Liver (tissue), 9 donors: Measurements from ENCODE around the gene APOC1. TPM values are rescaled to one million over a fixed set of nuclear protein-coding genes. Genes with fewer than 3 reads are reported as not detected.

Source experiments
- DNase-seq: peaks from one replicate; pipeline ENCODE4 v3.0.0-alpha.2; 2017; ENCODE audit warnings: low spot score
- H3K27ac ChIP-seq, 2 donors: one replicate each; pipeline ENCODE4 v1.7.0; 2013; ENCODE audit warnings: inconsistent platforms in 2 of 2, low read length in 2 of 2, control low read depth in 1 of 2, low read depth in 1 of 2, mild to moderate bottlenecking in 1 of 2
- H3K27me3 ChIP-seq, 4 donors: one replicate each; pipeline versions ENCODE4 v1.6.1 to v1.7.0; 2013; ENCODE audit warnings: low read length in 3 of 4, inconsistent platforms in 1 of 4, mild to moderate bottlenecking in 1 of 4, moderate library complexity in 1 of 4; ENCODE audit not compliant: control insufficient read depth in 4 of 4, insufficient read depth in 4 of 4
- H3K36me3 ChIP-seq, 4 donors: one replicate each; pipeline versions ENCODE4 v1.6.1 to v1.7.0; 2013; ENCODE audit warnings: low read length in 3 of 4, mild to moderate bottlenecking in 3 of 4, low read depth in 1 of 4, moderate library complexity in 1 of 4; ENCODE audit not compliant: control insufficient read depth in 4 of 4, insufficient read depth in 3 of 4
- H3K4me1 ChIP-seq, 4 donors: one replicate each; pipeline versions ENCODE4 v1.6.1 to v1.7.0; 2013; ENCODE audit warnings: low read length in 3 of 4, mild to moderate bottlenecking in 3 of 4, moderate library complexity in 1 of 4; ENCODE audit not compliant: control insufficient read depth in 4 of 4, insufficient read depth in 4 of 4
- H3K4me3 ChIP-seq, 3 donors: one replicate each; pipeline versions ENCODE4 v1.6.1 to v1.7.0; 2013; ENCODE audit warnings: low read length in 3 of 3, control low read depth in 1 of 3, low read depth in 1 of 3, mild to moderate bottlenecking in 1 of 3
- H3K9ac ChIP-seq, 2 donors: one replicate each; pipeline ENCODE4 v1.7.0; 2013; ENCODE audit warnings: low read length in 2 of 2, mild to moderate bottlenecking in 2 of 2, moderate library complexity in 2 of 2, control low read depth in 1 of 2, low read depth in 1 of 2
- H3K9me3 ChIP-seq, 4 donors: one replicate each; pipeline versions ENCODE4 v1.6.1 to v1.7.0; 2013; ENCODE audit warnings: low read length in 3 of 4; ENCODE audit not compliant: control insufficient read depth in 4 of 4
- ATF3 ChIP-seq: IDR thresholded peaks from 2 replicates; pipeline ENCODE4 v1.6.1; 2016; ENCODE audit warnings: antibody characterized with exemption
- EGR1 ChIP-seq, 2 donors: IDR thresholded peaks; 2 replicates each; pipeline ENCODE4 v1.6.1; 2016 to 2018; ENCODE audit warnings: antibody characterized with exemption in 2 of 2, low read depth in 2 of 2
- FOXA1 ChIP-seq: IDR thresholded peaks from 2 replicates; pipeline ENCODE4 v1.6.1; 2016; ENCODE audit warnings: antibody characterized with exemption
- FOXA2 ChIP-seq: IDR thresholded peaks from 2 replicates; pipeline ENCODE4 v1.6.1; 2016; ENCODE audit warnings: antibody characterized with exemption
- REST ChIP-seq: IDR thresholded peaks from 2 replicates; pipeline ENCODE4 v1.6.1; 2016; ENCODE audit warnings: antibody characterized with exemption, mild to moderate bottlenecking
- RXRA ChIP-seq, 2 donors: IDR thresholded peaks; 2 replicates each; pipeline ENCODE4 v1.6.1; 2017 to 2018; ENCODE audit warnings: antibody characterized with exemption in 2 of 2, mild to moderate bottlenecking in 1 of 2
- SP1 ChIP-seq: IDR thresholded peaks from 2 replicates; pipeline ENCODE4 v1.6.1; 2018; ENCODE audit warnings: antibody characterized with exemption, mild to moderate bottlenecking
- TAF1 ChIP-seq: conservative IDR thresholded peaks from 2 replicates; pipeline ENCODE4 v1.6.1; 2016; ENCODE audit warnings: antibody characterized with exemption, mild to moderate bottlenecking
- YY1 ChIP-seq: IDR thresholded peaks from 2 replicates; pipeline ENCODE4 v1.6.1; 2016; ENCODE audit warnings: antibody characterized with exemption, mild to moderate bottlenecking
- WGBS: extraction: QIAGEN DNeasy Blood & Tissue Kit; methylation state at CpG from one replicate; pipeline ENCODE4 v1.1.7; 2013; 5-methylcytosine and 5-hydroxymethylcytosine counted together
- polyA plus RNA-seq, 2 donors: library from polyadenylated mRNA; stranded (reverse) in 1 of 2; unstranded in 1 of 2; fragments of 200-250 nt in 1 of 2; fragments of >200 nt in 1 of 2; fragmentation: Nextera tagmentation in 1 of 2; extraction: Ambion mirVana in 1 of 2; gene quantifications; one replicate each; pipeline versions ENCODE4 v1.2.1 to v1.2.3, GENCODE V29; 2013 to 2015
- total RNA-seq, 2 donors: library from RNA; depleted of rRNA; stranded (reverse); fragments of >200 nt; gene quantifications; one replicate each; pipeline ENCODE4 v1.2.3, GENCODE V29; 2014
- TF ChIP-seq, protein P1 (sequence below): IDR thresholded peaks from 2 replicates; pipeline ENCODE4 v1.6.1; 2016; ENCODE audit warnings: antibody characterized with exemption
- donor health status: healthy.
- donor health status: healthy.
- donor health status: healthy.
- donor health status: healthy.
- donor health status: healthy.

APOC1 gene
- total and polyA plus RNA-seq, 4 donors = 612 to 10,095 (median 2,966) TPM

- TF ChIP-seq REST (peak; percentile 61), SP1 (peak; percentile 68), YY1 (no peak), TAF1 (peak; percentile 96), FOXA1 (no peak), EGR1 (IDR thresholded peaks at IDR 0.05; ENCODE audit: low read depth in 2 of 2) (no peak), FOXA2 (no peak)
- TF ChIP-seq, protein P1, sequence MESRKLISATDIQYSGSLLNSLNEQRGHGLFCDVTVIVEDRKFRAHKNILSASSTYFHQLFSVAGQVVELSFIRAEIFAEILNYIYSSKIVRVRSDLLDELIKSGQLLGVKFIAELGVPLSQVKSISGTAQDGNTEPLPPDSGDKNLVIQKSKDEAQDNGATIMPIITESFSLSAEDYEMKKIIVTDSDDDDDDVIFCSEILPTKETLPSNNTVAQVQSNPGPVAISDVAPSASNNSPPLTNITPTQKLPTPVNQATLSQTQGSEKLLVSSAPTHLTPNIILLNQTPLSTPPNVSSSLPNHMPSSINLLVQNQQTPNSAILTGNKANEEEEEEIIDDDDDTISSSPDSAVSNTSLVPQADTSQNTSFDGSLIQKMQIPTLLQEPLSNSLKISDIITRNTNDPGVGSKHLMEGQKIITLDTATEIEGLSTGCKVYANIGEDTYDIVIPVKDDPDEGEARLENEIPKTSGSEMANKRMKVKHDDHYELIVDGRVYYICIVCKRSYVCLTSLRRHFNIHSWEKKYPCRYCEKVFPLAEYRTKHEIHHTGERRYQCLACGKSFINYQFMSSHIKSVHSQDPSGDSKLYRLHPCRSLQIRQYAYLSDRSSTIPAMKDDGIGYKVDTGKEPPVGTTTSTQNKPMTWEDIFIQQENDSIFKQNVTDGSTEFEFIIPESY = no peak
Observed at GRCh38 chr19:44905437-44906160, 8.8 kb upstream of the APOC1 start, which contains the start of gene APOE (continued).

DNA sequence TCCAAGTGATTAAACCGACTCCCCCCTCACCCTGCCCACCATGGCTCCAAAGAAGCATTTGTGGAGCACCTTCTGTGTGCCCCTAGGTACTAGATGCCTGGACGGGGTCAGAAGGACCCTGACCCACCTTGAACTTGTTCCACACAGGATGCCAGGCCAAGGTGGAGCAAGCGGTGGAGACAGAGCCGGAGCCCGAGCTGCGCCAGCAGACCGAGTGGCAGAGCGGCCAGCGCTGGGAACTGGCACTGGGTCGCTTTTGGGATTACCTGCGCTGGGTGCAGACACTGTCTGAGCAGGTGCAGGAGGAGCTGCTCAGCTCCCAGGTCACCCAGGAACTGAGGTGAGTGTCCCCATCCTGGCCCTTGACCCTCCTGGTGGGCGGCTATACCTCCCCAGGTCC lies 6.8 kb upstream of the APOC1 start:
- peaks cover 12 to 79% (median 46%) of the 10 kb centered on the region in 4 donors for H3K4me1 ChIP-seq
- peak overlapping the region; percentile 2 to 26 for H3K27ac ChIP-seq
- TF ChIP-seq SP1 (no peak), RXRA (IDR thresholded peaks at IDR 0.05) (peak in 1 of 2 donors; percentile 9)
- H3K27me3 ChIP-seq = no peaks in the 10 kb centered on the region
- no peaks in the 10 kb centered on the region for H3K9me3 ChIP-seq
- H3K9ac ChIP-seq = no peak overlapping the region
- WGBS = 43% methylated on average over 12 of the region's 12 CpGs
- peaks cover 0 to 3% (median 1%) of the 10 kb centered on the region in 4 donors for H3K36me3 ChIP-seq
- DNase-seq = no peak
- peak overlapping the region in 2 of 3 donors; percentile 51 to 70 for H3K4me3 ChIP-seq

DNA sequence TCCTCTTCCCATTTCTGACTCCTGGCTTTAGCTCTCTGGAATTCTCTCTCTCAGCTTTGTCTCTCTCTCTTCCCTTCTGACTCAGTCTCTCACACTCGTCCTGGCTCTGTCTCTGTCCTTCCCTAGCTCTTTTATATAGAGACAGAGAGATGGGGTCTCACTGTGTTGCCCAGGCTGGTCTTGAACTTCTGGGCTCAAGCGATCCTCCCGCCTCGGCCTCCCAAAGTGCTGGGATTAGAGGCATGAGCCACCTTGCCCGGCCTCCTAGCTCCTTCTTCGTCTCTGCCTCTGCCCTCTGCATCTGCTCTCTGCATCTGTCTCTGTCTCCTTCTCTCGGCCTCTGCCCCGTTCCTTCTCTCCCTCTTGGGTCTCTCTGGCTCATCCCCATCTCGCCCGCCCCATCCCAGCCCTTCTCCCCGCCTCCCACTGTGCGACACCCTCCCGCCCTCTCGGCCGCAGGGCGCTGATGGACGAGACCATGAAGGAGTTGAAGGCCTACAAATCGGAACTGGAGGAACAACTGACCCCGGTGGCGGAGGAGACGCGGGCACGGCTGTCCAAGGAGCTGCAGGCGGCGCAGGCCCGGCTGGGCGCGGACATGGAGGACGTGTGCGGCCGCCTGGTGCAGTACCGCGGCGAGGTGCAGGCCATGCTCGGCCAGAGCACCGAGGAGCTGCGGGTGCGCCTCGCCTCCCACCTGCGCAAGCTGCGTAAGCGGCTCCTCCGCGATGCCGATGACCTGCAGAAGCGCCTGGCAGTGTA lies 6.2 kb upstream of the APOC1 start:
- DNase-seq = no peak
- Histone ChIP-seq H3K9ac (no peak overlapping the region), H3K27ac (peak overlapping the region; percentile 2 to 26), H3K27me3 (no peaks in the 10 kb centered on the region), H3K36me3 (peaks cover 0 to under 1% (median 0%) of the 10 kb centered on the region in 4 donors), H3K9me3 (no peaks in the 10 kb centered on the region), H3K4me1 (peaks cover 11 to 78% (median 44%) of the 10 kb centered on the region in 4 donors), H3K4me3 (peak overlapping the region in 2 of 3 donors; percentile 51 to 70)
- WGBS = 78% methylated on average over 46 of the region's 46 CpGs
- TF ChIP-seq ATF3 = no peak
